Measurements from ENCODE around the gene LRRC9.
A peak's percentile ranks its signal among the peaks of the same experiment; 100 is the strongest.

LRRC9 gene

DNA sequence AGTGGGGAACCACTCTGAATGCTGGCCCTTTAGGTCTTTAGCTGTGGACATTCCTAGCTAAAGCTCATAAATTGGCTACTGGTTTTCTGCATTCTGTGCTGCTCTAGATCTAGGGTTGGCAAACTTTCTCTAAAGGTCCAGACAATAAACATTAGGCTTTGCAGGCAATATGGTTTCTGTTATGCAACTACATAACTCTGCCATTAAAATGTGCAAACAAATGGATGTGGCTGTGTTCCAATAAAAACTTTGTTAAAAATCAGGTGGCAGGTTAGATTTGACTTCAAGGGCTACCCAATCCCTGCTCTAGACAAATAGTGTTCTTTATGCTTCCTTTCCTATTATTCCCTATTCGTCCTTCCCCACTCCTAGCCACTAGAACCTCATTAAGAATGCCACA lies 6.8 kb upstream of the LRRC9 start:
- no peak for DNase-seq
- no peaks in the 10 kb centered on the region for H3K9me3 ChIP-seq (ENCODE audit: severe bottlenecking)
- no peaks in the 10 kb centered on the region for H3K27me3 ChIP-seq (ENCODE audit: insufficient read depth, low read depth, severe bottlenecking)
- H3K36me3 ChIP-seq, result no peaks in the 10 kb centered on the region
- TF ChIP-seq, protein P1, sequence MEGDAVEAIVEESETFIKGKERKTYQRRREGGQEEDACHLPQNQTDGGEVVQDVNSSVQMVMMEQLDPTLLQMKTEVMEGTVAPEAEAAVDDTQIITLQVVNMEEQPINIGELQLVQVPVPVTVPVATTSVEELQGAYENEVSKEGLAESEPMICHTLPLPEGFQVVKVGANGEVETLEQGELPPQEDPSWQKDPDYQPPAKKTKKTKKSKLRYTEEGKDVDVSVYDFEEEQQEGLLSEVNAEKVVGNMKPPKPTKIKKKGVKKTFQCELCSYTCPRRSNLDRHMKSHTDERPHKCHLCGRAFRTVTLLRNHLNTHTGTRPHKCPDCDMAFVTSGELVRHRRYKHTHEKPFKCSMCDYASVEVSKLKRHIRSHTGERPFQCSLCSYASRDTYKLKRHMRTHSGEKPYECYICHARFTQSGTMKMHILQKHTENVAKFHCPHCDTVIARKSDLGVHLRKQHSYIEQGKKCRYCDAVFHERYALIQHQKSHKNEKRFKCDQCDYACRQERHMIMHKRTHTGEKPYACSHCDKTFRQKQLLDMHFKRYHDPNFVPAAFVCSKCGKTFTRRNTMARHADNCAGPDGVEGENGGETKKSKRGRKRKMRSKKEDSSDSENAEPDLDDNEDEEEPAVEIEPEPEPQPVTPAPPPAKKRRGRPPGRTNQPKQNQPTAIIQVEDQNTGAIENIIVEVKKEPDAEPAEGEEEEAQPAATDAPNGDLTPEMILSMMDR (IDR thresholded peaks at IDR 0.05; ENCODE audit: low read depth, low read length), result no peak
- no peak overlapping the region for H3K4me3 ChIP-seq (ENCODE audit: low read depth, low read length)
- no peak overlapping the region for H3K27ac ChIP-seq

DNA sequence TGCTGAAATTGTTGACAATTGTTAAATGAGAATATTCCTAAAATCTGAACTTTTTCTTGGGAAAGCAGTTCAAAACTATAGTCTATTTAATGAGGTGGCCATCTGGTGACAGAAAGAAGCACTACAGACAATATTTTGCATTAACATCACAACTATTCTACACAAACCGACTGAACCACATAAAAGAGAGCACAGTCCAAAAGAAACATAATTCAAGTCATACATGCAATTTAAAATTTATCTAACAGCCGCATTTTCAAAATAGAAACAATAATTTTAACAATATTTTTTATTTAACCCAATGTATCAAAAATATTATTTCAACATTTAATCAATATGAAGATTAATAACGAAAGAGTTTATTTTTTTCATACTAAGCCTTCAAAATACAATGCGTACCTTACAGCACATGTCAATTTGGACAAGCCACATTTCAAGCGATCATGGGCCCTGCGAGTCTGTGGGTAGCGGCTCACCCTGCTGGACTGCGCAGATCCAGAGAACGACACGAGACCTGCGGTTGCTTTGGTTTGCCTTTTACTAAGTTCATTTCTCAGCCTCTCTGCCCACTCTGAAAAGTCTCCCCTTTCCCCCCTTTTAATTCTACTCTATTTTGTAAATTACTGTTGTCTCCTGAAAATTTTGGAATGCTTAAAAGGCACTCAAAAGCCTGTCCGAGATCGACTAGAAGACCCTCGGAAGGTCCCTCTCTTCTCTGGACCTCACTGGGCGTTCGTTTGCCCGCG lies 947 bp upstream of the LRRC9 start:
- peak overlapping the region; percentile 80 for H3K27ac ChIP-seq
- peak; percentile 37 for DNase-seq
- no peaks in the 10 kb centered on the region for H3K9me3 ChIP-seq (ENCODE audit: severe bottlenecking)
- TF ChIP-seq, protein P1 (IDR thresholded peaks at IDR 0.05; ENCODE audit: low read depth, low read length), result 0 out of 2 replicates have a peak, but pooled peaks have one; percentile 6
- peak overlapping the region; percentile 78 for H3K4me3 ChIP-seq (ENCODE audit: low read depth, low read length)
- H3K27me3 ChIP-seq (ENCODE audit: insufficient read depth, low read depth, severe bottlenecking), result no peaks in the 10 kb centered on the region
- H3K36me3 ChIP-seq, result no peaks in the 10 kb centered on the region

DNA sequence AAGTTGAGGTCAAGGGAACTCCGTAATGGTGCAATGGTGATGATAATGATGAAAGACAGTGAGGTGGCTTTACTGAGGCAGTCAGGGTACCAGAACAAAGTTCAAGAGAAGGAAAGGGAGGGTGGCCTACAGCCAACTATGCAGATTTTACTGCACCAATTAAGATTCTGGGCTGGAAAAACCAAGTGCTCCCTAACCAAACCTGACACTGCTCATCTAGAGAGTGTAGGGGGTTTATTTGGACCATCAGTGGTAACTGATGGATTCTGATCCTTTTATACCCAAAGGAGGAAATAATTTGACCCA lies 387 bp downstream of the LRRC9 start:
- H3K4me3 ChIP-seq (ENCODE audit: low read depth, low read length), result peak overlapping the region; percentile 78
- TF ChIP-seq, protein P1 (IDR thresholded peaks at IDR 0.05; ENCODE audit: low read depth, low read length), result no peak
- H3K9me3 ChIP-seq (ENCODE audit: severe bottlenecking), result no peaks in the 10 kb centered on the region
- H3K36me3 ChIP-seq, result no peaks in the 10 kb centered on the region
- H3K27me3 ChIP-seq (ENCODE audit: insufficient read depth, low read depth, severe bottlenecking), result no peaks in the 10 kb centered on the region
- DNase-seq, result no peak
- peak overlapping the region; percentile 61 for H3K27ac ChIP-seq

DNA sequence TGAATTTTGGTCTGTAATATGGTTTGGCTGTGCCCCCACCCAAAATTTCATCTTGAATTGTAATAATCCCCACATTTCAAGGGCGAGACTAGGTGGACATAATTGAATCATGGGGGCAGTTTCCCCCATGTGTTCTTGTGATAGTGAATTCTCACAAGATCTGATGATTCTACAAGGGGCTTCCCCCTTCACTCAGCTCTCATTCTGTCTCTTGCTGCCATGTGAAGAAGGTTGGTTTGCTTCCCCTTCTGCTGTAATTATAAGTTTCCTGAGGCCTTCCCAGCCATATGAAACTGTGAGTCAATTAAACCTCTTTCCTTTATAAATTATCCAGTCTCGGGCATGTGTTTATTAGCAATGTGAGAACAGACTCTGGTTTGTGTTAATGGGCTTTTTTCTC lies 5.9 kb downstream of the LRRC9 start:
- Histone ChIP-seq H3K27me3 (ENCODE audit: insufficient read depth, low read depth, severe bottlenecking) (no peaks in the 10 kb centered on the region), H3K36me3 (no peaks in the 10 kb centered on the region), H3K4me3 (ENCODE audit: low read depth, low read length) (no peak overlapping the region), H3K9me3 (ENCODE audit: severe bottlenecking) (no peaks in the 10 kb centered on the region), H3K27ac (no peak overlapping the region)
- DNase-seq, result no peak
- TF ChIP-seq, protein P1 (IDR thresholded peaks at IDR 0.05; ENCODE audit: low read depth, low read length), result no peak

DNA sequence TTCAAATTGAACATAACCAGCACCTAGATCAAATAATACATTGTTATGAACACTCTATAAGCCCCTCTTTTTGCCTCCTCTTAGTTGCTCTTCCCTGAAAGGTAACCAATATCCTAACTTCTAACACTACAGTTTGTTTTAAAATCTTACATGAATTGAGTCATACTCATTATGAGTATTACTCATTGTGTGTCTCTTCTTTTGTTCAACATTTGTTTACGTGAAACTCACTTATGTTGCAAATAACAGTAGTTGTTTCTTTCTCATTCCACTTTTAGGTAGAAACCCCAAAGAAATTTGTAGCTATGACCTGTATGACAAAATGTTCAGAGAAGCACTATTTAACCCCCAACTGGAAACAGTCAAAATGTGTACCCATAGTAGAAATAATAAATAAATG lies 6.6 kb downstream of the LRRC9 start:
- H3K27me3 ChIP-seq (ENCODE audit: insufficient read depth, low read depth, severe bottlenecking), result no peaks in the 10 kb centered on the region
- H3K4me3 ChIP-seq (ENCODE audit: low read depth, low read length), result no peak overlapping the region
- no peaks in the 10 kb centered on the region for H3K9me3 ChIP-seq (ENCODE audit: severe bottlenecking)
- H3K36me3 ChIP-seq, result no peaks in the 10 kb centered on the region
- TF ChIP-seq, protein P1 (IDR thresholded peaks at IDR 0.05; ENCODE audit: low read depth, low read length), result no peak
- no peak for DNase-seq
- no peak overlapping the region for H3K27ac ChIP-seq

DNA sequence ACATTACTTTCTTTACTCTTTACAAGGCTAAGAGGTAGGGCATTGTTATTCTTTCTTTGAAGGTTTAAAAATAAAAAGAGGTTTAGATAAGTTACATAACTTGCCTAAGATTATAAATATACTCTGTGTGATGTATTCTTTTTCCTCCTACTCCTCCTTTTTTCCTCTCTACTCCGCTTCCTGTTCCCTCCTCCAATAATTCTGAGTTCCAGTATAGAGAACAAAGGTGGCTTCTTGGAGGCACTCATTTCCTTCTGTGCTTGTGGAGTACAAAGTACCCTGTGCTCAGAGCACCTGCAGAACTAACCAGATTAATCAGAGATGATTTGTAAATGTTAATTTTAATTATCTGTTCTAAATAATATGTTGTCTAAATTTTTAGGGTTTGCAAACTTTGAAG lies 11.3 kb downstream of the LRRC9 start:
- DNase-seq, result no peak
- Histone ChIP-seq H3K36me3 (no peaks in the 10 kb centered on the region), H3K9me3 (ENCODE audit: severe bottlenecking) (no peaks in the 10 kb centered on the region), H3K27ac (no peak overlapping the region), H3K27me3 (ENCODE audit: insufficient read depth, low read depth, severe bottlenecking) (no peaks in the 10 kb centered on the region), H3K4me3 (ENCODE audit: low read depth, low read length) (no peak overlapping the region)
- TF ChIP-seq, protein P1 (IDR thresholded peaks at IDR 0.05; ENCODE audit: low read depth, low read length), result no peak

Measured in WERI-Rb-1 (cell line).